GM12874 (cell line): Measurements from ENCODE around the gene COMMD1.

Experiments
- TF ChIP-seq, protein P1 (sequence below): IDR thresholded peaks from 2 replicates; pipeline ENCODE4 v1.5.1; 2011; ENCODE audit warnings: low read depth, mild to moderate bottlenecking, control low read depth, low read length, moderate library complexity; ENCODE audit not compliant: insufficient read depth

The COMMD1 gene

DNA sequence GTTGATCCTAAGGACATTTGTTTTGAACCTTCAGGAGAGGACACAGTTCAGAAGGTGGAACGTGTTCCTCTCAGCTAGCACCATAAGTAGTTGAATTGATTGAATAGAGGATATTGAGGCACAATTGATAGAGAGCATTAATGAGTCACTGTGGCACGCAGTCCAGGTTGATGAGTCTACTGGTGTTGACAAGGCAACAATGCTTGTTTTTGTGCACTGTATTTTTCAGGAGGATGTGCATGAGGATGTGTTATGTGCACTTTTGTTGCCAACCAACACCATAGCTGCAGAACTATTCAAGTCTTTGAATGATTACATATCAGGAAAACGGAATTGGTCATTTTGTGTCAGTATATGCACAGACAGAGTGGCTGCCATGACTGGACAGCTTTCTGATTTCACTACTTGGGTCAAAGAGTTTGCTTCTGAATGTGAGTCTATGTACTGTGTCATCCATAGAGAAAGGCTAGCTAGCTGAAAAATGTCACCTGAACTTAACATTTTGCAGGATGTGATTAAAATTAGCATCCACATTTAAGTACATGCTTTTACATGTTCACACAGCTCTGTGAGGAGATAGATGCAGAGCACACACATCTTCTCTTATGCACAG lies 150.4 kb downstream of the COMMD1 start:
- TF ChIP-seq, protein P1, sequence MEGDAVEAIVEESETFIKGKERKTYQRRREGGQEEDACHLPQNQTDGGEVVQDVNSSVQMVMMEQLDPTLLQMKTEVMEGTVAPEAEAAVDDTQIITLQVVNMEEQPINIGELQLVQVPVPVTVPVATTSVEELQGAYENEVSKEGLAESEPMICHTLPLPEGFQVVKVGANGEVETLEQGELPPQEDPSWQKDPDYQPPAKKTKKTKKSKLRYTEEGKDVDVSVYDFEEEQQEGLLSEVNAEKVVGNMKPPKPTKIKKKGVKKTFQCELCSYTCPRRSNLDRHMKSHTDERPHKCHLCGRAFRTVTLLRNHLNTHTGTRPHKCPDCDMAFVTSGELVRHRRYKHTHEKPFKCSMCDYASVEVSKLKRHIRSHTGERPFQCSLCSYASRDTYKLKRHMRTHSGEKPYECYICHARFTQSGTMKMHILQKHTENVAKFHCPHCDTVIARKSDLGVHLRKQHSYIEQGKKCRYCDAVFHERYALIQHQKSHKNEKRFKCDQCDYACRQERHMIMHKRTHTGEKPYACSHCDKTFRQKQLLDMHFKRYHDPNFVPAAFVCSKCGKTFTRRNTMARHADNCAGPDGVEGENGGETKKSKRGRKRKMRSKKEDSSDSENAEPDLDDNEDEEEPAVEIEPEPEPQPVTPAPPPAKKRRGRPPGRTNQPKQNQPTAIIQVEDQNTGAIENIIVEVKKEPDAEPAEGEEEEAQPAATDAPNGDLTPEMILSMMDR, result no peak

DNA sequence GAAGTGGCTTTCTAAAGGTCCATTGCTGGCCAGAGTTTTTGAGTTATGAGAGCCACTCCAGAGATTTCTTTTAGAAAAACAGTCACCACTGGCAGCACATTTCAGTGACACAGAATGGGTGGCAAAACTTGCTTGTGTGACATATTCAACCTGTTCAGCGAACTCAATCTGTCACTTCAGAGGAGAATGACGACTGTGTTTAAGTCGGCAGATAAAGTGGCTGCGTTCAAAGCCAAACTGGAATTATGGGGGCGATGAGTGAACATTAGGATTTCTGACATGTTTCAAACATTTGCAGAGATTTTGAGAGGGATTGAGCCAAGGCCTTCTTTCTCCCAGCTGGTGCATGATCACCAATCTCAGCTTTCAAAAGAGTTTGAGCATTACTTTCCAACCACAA lies 150.9 kb downstream of the COMMD1 start:
- TF ChIP-seq, protein P1, result no peak

DNA sequence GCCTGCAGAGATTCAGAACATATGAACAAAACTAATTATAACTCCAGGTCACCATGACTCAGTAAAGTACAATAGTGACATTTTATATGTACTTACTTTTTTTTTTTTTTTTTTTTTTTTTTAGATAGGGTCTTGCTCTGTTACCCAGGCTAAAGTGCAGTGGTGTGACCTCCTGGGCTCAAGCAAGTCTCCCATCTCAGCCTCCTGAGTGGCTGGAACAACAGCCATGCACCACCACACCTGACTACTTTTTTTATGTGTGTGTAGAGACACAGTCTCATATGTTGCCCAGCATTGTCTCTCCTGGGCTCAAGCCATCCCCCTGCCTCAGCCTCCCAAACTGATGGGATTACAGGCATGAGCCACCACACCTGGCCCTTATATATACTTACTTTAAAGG lies 159.8 kb downstream of the COMMD1 start:
- TF ChIP-seq, protein P1, result no peak

DNA sequence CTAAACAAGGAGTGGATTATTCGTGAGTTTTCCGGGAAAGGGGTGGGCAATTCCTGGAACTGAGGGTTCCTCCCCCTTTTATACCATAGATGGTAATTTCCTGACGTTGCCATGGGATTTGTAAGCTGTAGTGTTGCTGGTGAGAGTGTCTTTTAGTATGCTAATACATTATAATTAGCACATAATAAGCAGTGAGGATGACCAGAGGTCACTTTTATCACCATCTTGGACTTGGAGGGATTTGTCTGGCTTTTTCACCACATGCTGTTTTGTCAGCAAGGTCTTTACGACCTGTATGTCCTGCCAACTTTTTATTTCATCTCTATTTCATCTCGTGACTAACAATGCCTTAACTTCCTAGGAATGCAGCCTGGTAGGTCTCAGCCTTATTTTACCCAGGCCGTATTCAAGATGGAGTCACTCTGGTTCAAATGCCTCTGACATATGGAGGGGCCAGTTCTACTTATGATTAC lies 165.7 kb downstream of the COMMD1 start:
- TF ChIP-seq, protein P1, result no peak

DNA sequence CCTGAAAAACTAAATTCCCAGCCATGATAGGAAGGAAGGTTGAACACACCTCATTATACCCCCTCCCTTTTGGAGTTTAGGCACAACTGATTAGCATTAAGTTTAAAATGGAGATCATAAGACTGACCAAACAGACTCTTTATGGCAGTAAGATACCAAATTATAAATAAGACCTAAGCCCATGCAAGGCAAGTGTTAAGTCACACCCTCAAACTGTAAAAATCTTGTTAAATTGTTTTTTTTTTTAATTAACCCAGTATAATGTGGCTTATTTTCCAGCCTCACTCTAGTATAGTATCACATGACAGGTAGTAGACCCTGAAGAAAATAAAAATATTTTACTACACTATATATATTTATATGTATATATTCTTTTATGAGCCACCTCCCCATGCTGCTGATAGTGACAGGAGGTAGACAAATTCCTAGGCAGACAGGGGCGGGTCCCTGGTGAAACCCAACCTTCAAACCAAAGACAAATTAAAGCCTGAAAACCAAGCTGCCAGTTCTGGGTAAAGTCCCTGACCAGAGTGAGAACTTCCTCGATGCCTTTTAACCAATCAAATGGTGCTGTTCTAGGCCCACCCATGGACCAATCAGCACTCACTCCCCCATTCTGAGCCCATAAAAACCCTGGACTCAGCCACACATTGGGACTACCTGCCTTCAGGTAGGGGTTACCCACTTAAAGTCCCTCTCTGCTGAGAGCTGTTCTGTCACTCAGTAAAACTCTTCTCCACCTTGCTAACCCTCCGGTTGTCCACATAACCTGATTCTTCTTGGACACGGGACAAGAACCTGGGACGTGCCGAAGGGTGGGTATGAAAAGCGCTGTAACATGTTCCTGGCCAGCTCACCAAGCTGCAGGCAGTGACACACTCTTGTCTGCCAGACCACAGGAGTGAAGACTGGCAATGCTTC lies 166.5 kb downstream of the COMMD1 start:
- TF ChIP-seq, protein P1, result no peak

DNA sequence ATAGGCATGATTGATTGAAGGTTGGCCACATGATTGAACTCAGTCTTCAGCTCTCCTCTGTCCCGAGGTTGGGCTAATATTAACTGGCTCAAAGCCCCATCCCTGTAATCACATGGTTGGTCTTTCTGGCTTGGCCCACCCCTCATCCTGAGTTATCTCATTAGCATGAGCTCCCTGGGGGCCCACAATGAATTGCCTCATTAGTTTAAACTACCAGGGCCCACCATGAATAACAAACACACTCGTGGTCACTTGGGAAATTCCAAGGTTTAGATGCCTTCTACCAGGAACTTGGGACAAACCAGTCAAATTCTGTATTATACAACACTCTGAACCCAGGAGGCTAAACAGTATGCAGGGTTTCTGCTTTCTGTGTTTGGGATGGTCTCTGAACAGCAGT lies 168.8 kb downstream of the COMMD1 start:
- TF ChIP-seq, protein P1, result no peak

DNA sequence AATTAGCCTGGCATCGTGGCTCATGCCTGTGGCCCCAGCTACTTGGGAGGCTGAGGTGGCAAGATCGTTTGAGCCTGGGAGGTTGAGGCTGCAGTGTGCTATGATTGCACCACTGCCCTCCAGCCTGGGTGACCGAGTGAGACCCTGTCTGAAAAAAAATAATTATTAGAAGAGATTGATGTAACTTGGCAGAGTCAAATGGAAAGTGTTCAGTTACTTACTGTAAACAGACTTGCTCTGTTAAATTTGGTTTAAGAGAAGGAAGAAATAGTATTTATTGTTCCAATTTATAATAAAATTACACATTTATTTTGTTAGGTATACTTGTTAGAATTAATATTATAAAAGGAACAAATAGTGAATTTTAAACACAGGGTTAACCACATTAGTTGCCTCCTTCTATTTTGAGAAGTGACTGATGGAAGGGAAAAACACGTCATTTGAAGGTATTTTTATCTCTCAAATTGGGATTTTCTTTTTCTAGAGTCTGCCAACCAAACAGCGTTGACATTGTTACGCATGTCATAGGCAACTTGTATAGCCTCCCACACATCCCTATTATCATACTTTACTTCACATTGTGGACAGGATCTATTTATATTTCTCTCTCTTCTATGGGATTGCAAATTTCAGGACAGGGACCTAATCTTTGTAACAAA lies 171.6 kb downstream of the COMMD1 start:
- TF ChIP-seq, protein P1, result no peak
